Activated T-helper 2 cell treated with anti-CD3 and anti-CD28 coated beads, Interferon-gamma antibody, Interleukin-2, Interleukin-4, amounts not matched to agents 10 μg/mL and 5 μg/mL and 100 μg/mL, durations not matched to agents 14 hours and 24 hours and 36 hours (primary cell): ENCODE measurements around the gene CDV3. TPM values are rescaled to one million over a fixed set of nuclear protein-coding genes. Genes with fewer than 3 reads are reported as not detected.
"Not testable (repeated sequence)": the region's sequence is repeated elsewhere in the genome, so short reads cannot be mapped to it uniquely, and the experiment has no call there.

Source experiments
- DNase-seq: peaks from one replicate; pipeline ENCODE4 v3.0.0; 2021; ENCODE audit warnings: low spot score
- H3K27ac Mint-ChIP-seq: one replicate; pipeline ENCODE4 v1.8.0; 2021; ENCODE audit warnings: mixed read lengths
- H3K27me3 Mint-ChIP-seq: one replicate; pipeline ENCODE4 v1.8.0; 2021; ENCODE audit warnings: low read depth, mixed read lengths
- H3K36me3 Mint-ChIP-seq: one replicate; pipeline ENCODE4 v1.8.0; 2021; ENCODE audit warnings: low read depth, mixed read lengths
- H3K4me1 Mint-ChIP-seq: one replicate; pipeline ENCODE4 v1.8.0; 2021; ENCODE audit warnings: low read depth, mixed read lengths
- H3K4me3 Mint-ChIP-seq: one replicate; pipeline ENCODE4 v1.8.0; 2021; ENCODE audit warnings: low read depth, mild to moderate bottlenecking, moderate library complexity, mixed read lengths
- H3K9me3 Mint-ChIP-seq: one replicate; pipeline ENCODE4 v1.8.0; 2021; ENCODE audit warnings: mixed read lengths
- intact Hi-C: fragments of 100-400 bp; cut with micrococcal nuclease; formaldehyde crosslinking; loops from one replicate; pipeline ENCODE4 v1.15.1; 2023
- total RNA-seq: library from RNA; stranded (reverse); gene quantifications from 2 replicates; pipeline ENCODE4 v1.2.3, GENCODE V29; 2022

Gene CDV3
- total RNA-seq, 1 donor from 2014 or later = 295 TPM

- H3K36me3 Mint-ChIP-seq, H3K4me1 Mint-ChIP-seq, intact Hi-C loops, DNase-seq, H3K4me3 Mint-ChIP-seq, H3K27me3 Mint-ChIP-seq, H3K9me3 Mint-ChIP-seq, H3K27ac Mint-ChIP-seq: not testable (repeated sequence)
Measured at GRCh38 chr3:133544983-133545382, 28.5 kb upstream of the CDV3 start.

GRCh38 chr3:133547432-133548041 lies 25.9 kb upstream of the CDV3 start:
- no peak for DNase-seq
- Mint-ChIP-seq H3K4me1 (no peaks in the 10 kb centered on the region), H3K27me3 (peaks cover 2% of the 10 kb centered on the region), H3K36me3 (no peaks in the 10 kb centered on the region), H3K4me3 (no peak overlapping the region), H3K9me3 (no peaks in the 10 kb centered on the region), H3K27ac (no peak overlapping the region)
- intact Hi-C loops = no loop called here

GRCh38 chr3:133548090-133548489 lies 25.4 kb upstream of the CDV3 start:
- peaks cover 3% of the 10 kb centered on the region for H3K27me3 Mint-ChIP-seq
- H3K9me3 Mint-ChIP-seq = no peaks in the 10 kb centered on the region
- H3K27ac Mint-ChIP-seq = no peak overlapping the region
- DNase-seq = no peak
- intact Hi-C loops = no loop called here
- no peaks in the 10 kb centered on the region for H3K4me1 Mint-ChIP-seq
- H3K4me3 Mint-ChIP-seq = no peak overlapping the region
- no peaks in the 10 kb centered on the region for H3K36me3 Mint-ChIP-seq

- Mint-ChIP-seq H3K9me3 (no peaks in the 10 kb centered on the region), H3K27me3 (peaks cover 3% of the 10 kb centered on the region), H3K4me1 (no peaks in the 10 kb centered on the region), H3K27ac (no peak overlapping the region), H3K4me3 (no peak overlapping the region), H3K36me3 (no peaks in the 10 kb centered on the region)
- intact Hi-C loops = no loop called here
- DNase-seq = no peak
Measured at GRCh38 chr3:133549565-133549964, 23.9 kb upstream of the CDV3 start.

GRCh38 chr3:133551589-133551988 lies 21.9 kb upstream of the CDV3 start:
- H3K27ac Mint-ChIP-seq, H3K36me3 Mint-ChIP-seq, H3K4me3 Mint-ChIP-seq, DNase-seq, H3K27me3 Mint-ChIP-seq, H3K9me3 Mint-ChIP-seq, H3K4me1 Mint-ChIP-seq, intact Hi-C loops: not testable (repeated sequence)

GRCh38 chr3:133561679-133562078 lies 11.8 kb upstream of the CDV3 start:
- Mint-ChIP-seq H3K36me3 (no peaks in the 10 kb centered on the region), H3K27ac (no peak overlapping the region), H3K27me3 (peaks cover 9% of the 10 kb centered on the region), H3K4me1 (no peaks in the 10 kb centered on the region), H3K9me3 (no peaks in the 10 kb centered on the region), H3K4me3 (no peak overlapping the region)
- DNase-seq = no peak
- intact Hi-C loops = no loop called here

GRCh38 chr3:133562376-133562775 lies 11.1 kb upstream of the CDV3 start:
- no peak for DNase-seq
- Mint-ChIP-seq H3K36me3 (no peaks in the 10 kb centered on the region), H3K27me3 (peaks cover 9% of the 10 kb centered on the region), H3K9me3 (no peaks in the 10 kb centered on the region), H3K27ac (no peak overlapping the region), H3K4me1 (no peaks in the 10 kb centered on the region), H3K4me3 (no peak overlapping the region)
- intact Hi-C loops = no loop called here

GRCh38 chr3:133563186-133563591 lies 10.3 kb upstream of the CDV3 start:
- intact Hi-C loops = no loop called here
- H3K27me3 Mint-ChIP-seq = peaks cover 9% of the 10 kb centered on the region
- no peak for DNase-seq
- no peaks in the 10 kb centered on the region for H3K36me3 Mint-ChIP-seq
- H3K4me1 Mint-ChIP-seq = no peaks in the 10 kb centered on the region
- no peaks in the 10 kb centered on the region for H3K9me3 Mint-ChIP-seq
- no peak overlapping the region for H3K4me3 Mint-ChIP-seq
- H3K27ac Mint-ChIP-seq = no peak overlapping the region

- no peak overlapping the region for H3K4me3 Mint-ChIP-seq
- no peaks in the 10 kb centered on the region for H3K36me3 Mint-ChIP-seq
- H3K4me1 Mint-ChIP-seq = no peaks in the 10 kb centered on the region
- no peaks in the 10 kb centered on the region for H3K9me3 Mint-ChIP-seq
- peaks cover 9% of the 10 kb centered on the region for H3K27me3 Mint-ChIP-seq
- intact Hi-C loops = no loop called here
- H3K27ac Mint-ChIP-seq = no peak overlapping the region
- no peak for DNase-seq
Measured at GRCh38 chr3:133563816-133564215, 9.7 kb upstream of the CDV3 start.

- Mint-ChIP-seq H3K4me1 (peaks cover 16% of the 10 kb centered on the region), H3K9me3 (no peaks in the 10 kb centered on the region), H3K4me3 (no peak overlapping the region), H3K27me3 (peaks cover 9% of the 10 kb centered on the region), H3K36me3 (no peaks in the 10 kb centered on the region), H3K27ac (no peak overlapping the region)
- DNase-seq = no peak
- intact Hi-C loops = no loop called here
Measured at GRCh38 chr3:133568294-133569014, 5.0 kb upstream of the CDV3 start.

GRCh38 chr3:133570139-133570936 lies 3.1 kb upstream of the CDV3 start:
- no peak for DNase-seq
- H3K9me3 Mint-ChIP-seq = no peaks in the 10 kb centered on the region
- intact Hi-C loops = no loop called here
- no peak overlapping the region for H3K4me3 Mint-ChIP-seq
- peaks cover 10% of the 10 kb centered on the region for H3K36me3 Mint-ChIP-seq
- no peaks in the 10 kb centered on the region for H3K27me3 Mint-ChIP-seq
- H3K4me1 Mint-ChIP-seq = peaks cover 19% of the 10 kb centered on the region
- no peak overlapping the region for H3K27ac Mint-ChIP-seq

GRCh38 chr3:133570937-133571320 lies 2.6 kb upstream of the CDV3 start:
- Mint-ChIP-seq H3K9me3 (no peaks in the 10 kb centered on the region), H3K27me3 (no peaks in the 10 kb centered on the region), H3K27ac (no peak overlapping the region), H3K4me1 (peaks cover 22% of the 10 kb centered on the region), H3K36me3 (peaks cover 16% of the 10 kb centered on the region), H3K4me3 (no peak overlapping the region)
- no peak for DNase-seq
- intact Hi-C loops = no loop called here
